Esophagus muscularis mucosa (tissue), 4 donors: ENCODE measurements around the gene MASTL. TPM values are rescaled to one million over a fixed set of nuclear protein-coding genes. Genes with fewer than 3 reads are reported as not detected.

Experiments
- DNase-seq: peaks from one replicate; pipeline ENCODE4 v3.0.0-alpha.2; 2017; ENCODE audit errors: extremely low spot score
- H3K27ac ChIP-seq, 4 donors: fragments of 200-600 bp; sonication (generic); replicated peaks in 1 of 4; 1 replicate in 3 of 4; 2 replicates in 1 of 4; pipeline ENCODE4 v1.5.1; 2016 to 2019; ENCODE audit warnings: mild to moderate bottlenecking in 1 of 4
- H3K27me3 ChIP-seq, 4 donors: fragments of 200-600 bp; sonication (generic); one replicate each; pipeline versions ENCODE4 v1.5.1 to v1.6.0; 2016 to 2019
- H3K36me3 ChIP-seq, 4 donors: fragments of 200-600 bp; sonication (generic); one replicate each; pipeline ENCODE4 v1.5.1; 2016 to 2019
- H3K4me1 ChIP-seq, 4 donors: fragments of 200-600 bp; sonication (generic); one replicate each; pipeline ENCODE4 v1.5.1; 2016 to 2019
- H3K4me3 ChIP-seq, 4 donors: fragments of 200-600 bp; sonication (generic); 1 replicate in 2 of 4; 2 replicates in 2 of 4; pipeline ENCODE4 v1.5.1; 2016 to 2019; ENCODE audit warnings: mild to moderate bottlenecking in 4 of 4, moderate library complexity in 1 of 4
- H3K9me3 ChIP-seq, 4 donors: fragments of 200-600 bp; sonication (generic); 1 replicate in 3 of 4; 2 replicates in 1 of 4; pipeline ENCODE4 v1.5.1; 2016 to 2019
- CTCF ChIP-seq, 3 experiments: fragments of 200-600 bp in 2 of 3; fragments of 450-650 bp in 1 of 3; sonication (generic) in 2 of 3; IDR thresholded peaks; one replicate each; pipeline ENCODE4 v1.5.1; 2017 to 2019; ENCODE audit warnings: antibody characterized with exemption in 3 of 3, mild to moderate bottlenecking in 2 of 3, moderate library complexity in 1 of 3
- EP300 ChIP-seq: sonication (generic); formaldehyde crosslinking; IDR thresholded peaks from one replicate; pipeline ENCODE4 v1.6.1; 2017; ENCODE audit warnings: antibody characterized with exemption
- POLR2A ChIP-seq: fragments of 450-650 bp; IDR thresholded peaks from one replicate; pipeline ENCODE4 v1.6.1; 2017; ENCODE audit warnings: antibody characterized with exemption, moderate library complexity, mild to moderate bottlenecking, low read depth
- POLR2AphosphoS5 ChIP-seq, 2 donors: sonication (generic); formaldehyde crosslinking; IDR thresholded peaks; one replicate each; pipeline ENCODE4 v1.6.1; 2017; ENCODE audit warnings: antibody characterized with exemption in 2 of 2
- WGBS: methylation state at CpG from one replicate; pipeline ENCODE4 v1.1.5; 2018; 5-methylcytosine and 5-hydroxymethylcytosine counted together
- intact Hi-C: fragments of 100-400 bp; cut with DNase I; formaldehyde crosslinking; loops from one replicate; pipeline ENCODE4 v1.15.1; 2023
- total RNA-seq, 4 donors: library from RNA; depleted of rRNA; stranded (reverse); fragments of >200 nt; gene quantifications; one replicate each; pipeline versions ENCODE4 v1.1.0 to v1.2.1, GENCODE V29; 2016

MASTL gene
- total RNA-seq, 4 donors from 2014 or later = 3.0 to 6.2 (median 4.1) TPM

GRCh38 chr10:27207350-27207749 is 52.2 kb downstream of the MASTL start:
- no peak for TF ChIP-seq EP300
- no peak for TF ChIP-seq POLR2A
- TF ChIP-seq POLR2AphosphoS5 (IDR thresholded peaks at IDR 0.05) = no peak
- TF ChIP-seq CTCF (IDR thresholded peaks at IDR 0.05) = no peak
- no peaks in the 10 kb centered on the region for H3K4me1 ChIP-seq
- DNase-seq = no peak
- no peaks in the 10 kb centered on the region for H3K27me3 ChIP-seq
- no peak overlapping the region for H3K4me3 ChIP-seq
- no peaks in the 10 kb centered on the region for H3K9me3 ChIP-seq
- WGBS = 98% methylated on average over 2 of the region's 2 CpGs
- peaks cover 51 to 100% (median 91%) of the 10 kb centered on the region in 4 donors for H3K36me3 ChIP-seq
- no peak overlapping the region for H3K27ac ChIP-seq
- intact Hi-C loops = no loop called here

DNA sequence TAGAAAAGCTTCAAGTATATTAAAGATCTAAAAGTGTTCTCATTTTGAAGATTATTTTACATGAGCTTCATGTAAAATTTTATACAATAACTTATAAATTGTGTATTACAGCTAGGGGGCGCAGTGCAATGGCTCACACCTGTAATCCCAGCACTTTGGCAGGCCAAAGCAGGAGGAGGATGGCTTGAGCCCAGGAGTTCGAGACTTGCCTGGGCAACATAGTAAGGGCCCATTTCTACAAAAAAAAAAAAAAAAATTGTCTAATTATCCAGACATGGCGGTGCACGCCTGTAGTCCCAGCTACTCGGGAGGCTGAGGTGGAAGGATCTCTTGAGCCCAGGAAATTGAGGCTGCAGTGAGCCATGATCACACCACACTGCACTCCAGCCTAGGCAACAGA is 68.8 kb downstream of the MASTL start:
- Histone ChIP-seq H3K4me3 (no peak overlapping the region), H3K4me1 (no peaks in the 10 kb centered on the region), H3K27me3 (no peaks in the 10 kb centered on the region), H3K9me3 (no peaks in the 10 kb centered on the region), H3K27ac (no peak overlapping the region), H3K36me3 (peaks cover 23 to 58% (median 47%) of the 10 kb centered on the region in 4 donors)
- intact Hi-C loops = loop anchor here (5.0 kb wide), 1 partner anchor 138 kb away; no protein-coding TSS in a partner anchor
- WGBS = 74% methylated on average over 5 of the region's 5 CpGs
- TF ChIP-seq EP300 (no peak), POLR2A (no peak), CTCF (IDR thresholded peaks at IDR 0.05) (peak; percentile 50 to 61 (median 58)), POLR2AphosphoS5 (IDR thresholded peaks at IDR 0.05) (no peak)
- no peak for DNase-seq

GRCh38 chr10:27225011-27225590 is 69.9 kb downstream of the MASTL start:
- TF ChIP-seq POLR2A (no peak), CTCF (IDR thresholded peaks at IDR 0.05) (no peak), POLR2AphosphoS5 (IDR thresholded peaks at IDR 0.05) (no peak), EP300 (no peak)
- WGBS = 82% methylated on average over 8 of the region's 8 CpGs
- H3K27ac ChIP-seq = no peak overlapping the region
- no peak overlapping the region for H3K4me3 ChIP-seq
- intact Hi-C loops = no loop called here
- H3K4me1 ChIP-seq = no peaks in the 10 kb centered on the region
- no peaks in the 10 kb centered on the region for H3K9me3 ChIP-seq
- no peaks in the 10 kb centered on the region for H3K27me3 ChIP-seq
- peaks cover 17 to 60% (median 44%) of the 10 kb centered on the region in 4 donors for H3K36me3 ChIP-seq
- DNase-seq = no peak

- intact Hi-C loops = no loop called here
- Histone ChIP-seq H3K27ac (no peak overlapping the region), H3K9me3 (no peaks in the 10 kb centered on the region), H3K4me1 (no peaks in the 10 kb centered on the region), H3K27me3 (no peaks in the 10 kb centered on the region), H3K4me3 (no peak overlapping the region), H3K36me3 (peaks cover 17 to 60% (median 42%) of the 10 kb centered on the region in 4 donors)
- WGBS = 59% methylated on average over 3 of the region's 3 CpGs
- no peak for DNase-seq
- TF ChIP-seq POLR2AphosphoS5 (IDR thresholded peaks at IDR 0.05) (no peak), CTCF (IDR thresholded peaks at IDR 0.05) (no peak), EP300 (no peak), POLR2A (no peak)
These were observed 70.6 kb downstream of the MASTL start for GRCh38 chr10:27225642-27226257.
